ENCODE results near the gene KIFC3. TPM values are rescaled to one million over a fixed set of nuclear protein-coding genes. Genes with fewer than 3 reads are reported as not detected.
"Not testable (repeated sequence)": the region's sequence is repeated elsewhere in the genome, so short reads cannot be mapped to it uniquely, and the experiment has no call there.

KIFC3 gene
- total RNA-seq, 1 donor from 2014 or later = 20.6 TPM

- ATAC-seq = peak; percentile 85
Observed at GRCh38 chr16:57824888-57825287, 22.6 kb upstream of the KIFC3 start.

- no peak for ATAC-seq
Observed at GRCh38 chr16:57823836-57824235, 21.5 kb upstream of the KIFC3 start.

DNA sequence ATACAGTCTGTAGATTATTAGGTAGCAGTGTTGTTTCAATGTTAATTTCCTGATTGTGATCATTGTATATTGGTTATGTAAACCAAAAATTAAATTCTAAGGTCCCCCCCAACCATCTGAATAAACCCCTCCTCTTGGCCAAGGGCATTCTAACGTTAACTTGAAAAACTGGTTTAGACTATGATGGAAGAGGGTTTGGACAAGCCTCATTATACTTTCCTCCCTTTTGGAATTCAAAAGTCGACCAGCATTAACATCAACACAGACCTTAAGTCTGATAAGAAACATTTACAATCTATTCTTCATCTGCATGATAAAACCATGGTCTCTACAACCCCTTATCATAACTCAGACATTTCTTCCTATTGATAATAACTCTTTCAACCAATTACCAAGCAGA lies 20.6 kb upstream of the KIFC3 start:
- ATAC-seq = no peak

GRCh38 chr16:57822018-57822553 lies 19.8 kb upstream of the KIFC3 start:
- no peak for ATAC-seq

- ATAC-seq = no peak
Observed at GRCh38 chr16:57821149-57821971, 19.1 kb upstream of the KIFC3 start.

DNA sequence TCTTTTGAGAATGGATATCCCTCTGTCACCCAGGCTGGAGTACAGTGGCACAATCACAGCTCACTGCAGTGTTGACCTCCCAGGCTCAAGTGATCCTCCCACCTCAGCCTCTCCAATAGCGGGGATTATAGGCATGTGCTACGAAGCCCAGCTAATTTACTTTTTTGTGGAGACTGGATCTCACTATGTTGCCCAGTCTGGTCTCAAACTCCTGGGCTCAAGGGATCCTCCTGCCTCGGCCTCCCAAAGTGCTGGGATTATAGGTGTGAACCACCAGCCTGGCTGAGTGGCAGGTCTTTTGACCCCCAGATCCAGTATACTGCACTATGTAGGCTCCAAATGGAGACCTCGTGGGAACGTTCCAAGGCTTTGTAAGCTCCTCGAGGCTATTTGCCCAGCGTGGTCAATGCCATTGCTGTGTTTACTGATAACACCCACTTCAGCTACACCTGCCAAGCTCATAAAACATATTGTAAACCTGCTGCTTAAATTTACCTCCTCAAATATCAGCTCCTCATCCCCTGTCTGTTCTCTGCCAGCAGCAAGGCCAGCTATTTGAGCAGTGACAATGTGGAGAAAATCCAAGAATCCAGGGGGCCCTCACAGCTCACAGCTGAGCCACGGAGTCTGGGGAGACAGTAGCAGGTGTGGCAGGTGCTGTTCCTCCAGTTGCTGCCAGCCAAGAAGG lies 16.2 kb upstream of the KIFC3 start:
- ATAC-seq = no peak

DNA sequence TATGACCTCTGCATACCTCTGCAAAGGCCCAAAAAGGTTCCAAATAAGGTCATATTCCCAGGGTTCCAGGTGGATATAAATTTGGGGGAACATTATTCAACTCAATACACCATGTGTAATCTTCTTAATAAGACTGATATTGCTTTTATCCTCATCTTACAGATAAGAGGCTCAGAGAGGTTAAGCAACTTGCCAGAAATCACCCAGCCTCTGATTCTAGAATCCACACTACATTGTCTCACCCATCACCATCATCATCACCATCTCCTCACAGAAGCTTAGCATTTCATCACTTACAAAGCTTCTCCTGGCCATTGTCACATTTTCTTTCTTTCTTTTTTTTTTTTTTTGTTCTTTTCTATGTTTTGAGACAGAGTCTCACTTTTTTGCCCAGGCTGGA lies 15.4 kb upstream of the KIFC3 start:
- ATAC-seq = no peak

DNA sequence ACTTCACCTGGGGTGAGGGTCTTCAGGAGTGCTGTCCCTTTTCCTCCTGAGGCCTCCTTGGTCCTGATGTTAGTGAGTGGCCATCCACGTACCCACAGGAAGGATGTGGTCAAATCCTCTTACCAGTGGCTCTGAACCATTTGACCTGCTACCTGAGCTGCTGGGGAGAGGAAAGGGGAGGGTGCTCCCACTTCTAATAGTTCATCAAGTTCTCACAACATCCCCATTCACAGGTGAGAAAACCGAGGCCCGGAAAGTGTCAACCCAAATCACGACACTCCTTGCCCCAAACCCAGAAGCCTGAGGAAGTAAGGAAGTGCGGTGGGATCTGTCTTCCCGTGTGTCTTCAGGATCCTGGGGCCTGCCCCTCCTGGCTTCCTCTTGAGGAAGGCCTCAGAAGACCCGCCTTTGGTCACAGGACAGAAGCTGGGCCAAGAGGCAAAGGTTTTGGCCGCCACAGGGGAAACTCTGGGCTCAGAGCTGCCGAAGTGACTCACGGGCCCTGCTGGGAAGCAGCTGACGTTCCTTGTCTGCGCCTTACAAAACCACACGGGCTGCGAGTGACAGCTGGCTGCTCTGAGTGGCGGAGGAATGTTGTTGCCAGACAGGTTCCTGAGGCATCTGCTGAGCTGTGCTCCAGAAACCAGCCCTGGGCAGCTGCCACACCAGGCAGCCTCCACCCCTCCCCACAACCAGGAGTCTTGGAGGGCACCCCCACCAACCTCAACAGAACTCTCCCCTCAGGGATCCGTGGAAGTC lies 13.9 kb upstream of the KIFC3 start:
- ATAC-seq = peak; percentile 94

- no peak for ATAC-seq
Observed at GRCh38 chr16:57814896-57815295, 12.6 kb upstream of the KIFC3 start.

GRCh38 chr16:57813466-57813865 lies 11.2 kb upstream of the KIFC3 start:
- no peak for ATAC-seq

- ATAC-seq = not testable (repeated sequence)
Observed at GRCh38 chr16:57811340-57811739, 9.0 kb upstream of the KIFC3 start.

- peak; percentile 80 for ATAC-seq
Observed at GRCh38 chr16:57810197-57811031, 8.1 kb upstream of the KIFC3 start.

- peak; percentile 51 for ATAC-seq
Observed at GRCh38 chr16:57809276-57810196, 7.2 kb upstream of the KIFC3 start.

DNA sequence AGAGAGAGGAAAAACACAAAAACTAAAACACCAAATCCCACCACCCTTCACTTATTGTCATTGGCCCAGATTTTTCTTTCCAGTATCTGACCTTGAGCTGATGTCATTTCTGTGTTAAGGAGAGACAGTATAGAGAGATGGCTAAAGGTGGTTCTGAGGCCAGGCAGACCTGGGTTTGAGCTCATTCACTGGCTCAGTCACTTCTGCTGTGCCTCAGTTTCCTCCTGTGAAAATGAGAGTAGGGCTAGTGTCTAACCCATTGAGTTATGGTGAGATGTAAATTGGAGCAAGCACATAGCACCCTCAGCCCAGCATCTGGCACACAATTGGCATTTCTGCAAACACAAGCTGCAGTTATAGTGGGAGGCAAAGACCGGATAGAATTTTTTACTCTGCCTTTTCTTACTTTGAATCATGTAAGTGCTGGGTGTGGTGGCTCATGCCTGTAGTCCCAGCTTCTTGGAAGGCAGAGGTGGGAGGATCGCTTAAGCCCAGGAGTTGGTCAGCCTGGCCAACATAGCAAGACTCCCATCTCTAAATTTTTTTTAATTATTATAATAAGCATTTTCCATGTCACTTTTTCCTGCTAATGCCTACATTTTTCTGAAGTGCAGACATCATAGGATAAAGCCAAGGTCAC lies 6.4 kb upstream of the KIFC3 start:
- no peak for ATAC-seq

- peak; percentile 59 for ATAC-seq
Observed at GRCh38 chr16:57807968-57808528, 5.8 kb upstream of the KIFC3 start.

- ATAC-seq = no peak
Observed at GRCh38 chr16:57807252-57807967, 5.1 kb upstream of the KIFC3 start.

- no peak for ATAC-seq
Observed at GRCh38 chr16:57805176-57805575, 2.9 kb upstream of the KIFC3 start.

DNA sequence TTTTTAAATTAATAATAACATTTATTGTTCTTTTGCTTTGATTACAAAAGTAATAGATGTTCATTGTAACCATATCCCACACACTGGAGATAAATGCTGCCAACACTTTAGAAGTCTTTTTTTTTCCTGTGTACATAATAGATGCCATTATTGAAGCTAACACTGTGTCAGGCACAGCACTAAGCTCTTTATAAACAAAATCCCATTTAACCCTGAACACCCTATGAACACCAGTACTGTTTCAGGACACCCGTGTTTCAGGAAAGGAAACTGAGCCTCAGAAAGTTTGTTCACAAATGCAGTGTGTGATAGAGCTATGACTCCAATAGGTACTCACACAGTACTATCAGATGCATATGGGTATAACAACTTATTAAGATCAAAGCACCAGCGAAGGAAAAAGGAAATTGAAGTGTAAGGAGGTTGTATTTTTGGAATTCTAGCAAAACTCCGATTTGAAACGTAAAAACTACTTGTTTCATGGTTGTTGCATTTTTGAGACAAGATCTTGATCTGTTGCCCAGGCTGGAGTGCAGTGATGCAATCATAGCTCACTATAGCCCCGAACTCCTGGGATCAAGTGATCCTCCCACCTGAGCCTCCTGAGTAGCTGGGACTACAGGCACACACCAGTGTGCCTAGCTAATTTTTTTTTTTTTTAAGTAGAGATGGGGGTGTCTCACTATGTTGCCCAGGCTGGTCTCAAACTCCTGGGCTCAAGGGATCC lies 2.0 kb upstream of the KIFC3 start:
- no peak for ATAC-seq

Data from esophagus mucosa (tissue), 1 donor.